A549 (cell line): ENCODE measurements around the gene HPRT1. TPM values are rescaled to one million over a fixed set of nuclear protein-coding genes. Genes with fewer than 3 reads are reported as not detected.

Source experiments
- ATAC-seq, 2 experiments: fragments of 200-7000 bp in 1 of 2; fragments of >200 bp in 1 of 2; cut with Nextera tagmentation in 1 of 2; cut with Tn5 transposase in 1 of 2; 3 replicates each; pipeline versions ENCODE4 v1.8.0 to v1.9.1; 2018 to 2020; ENCODE audit warnings: mild to moderate bottlenecking in 1 of 2, moderate library complexity in 1 of 2
- CTCF ChIA-PET: fragments of 300-600 bp; sonication (Branson Sonifier 250); formaldehyde crosslinking; extraction: SDS; loops from one replicate; lab custom pipeline; 2021; ENCODE audit warnings: antibody characterized with exemption, inconsistent platforms; lab: Yijun Ruan, JAX
- POLR2A ChIA-PET: fragments of 350-600 bp; formaldehyde crosslinking; extraction: SDS; loops from one replicate; lab custom pipeline; 2021; ENCODE audit warnings: antibody characterized with exemption, inconsistent platforms; lab: Yijun Ruan, JAX
- DNase-seq, 2 experiments: peaks; one replicate each; pipeline versions ENCODE4 v3.0.0 to v3.0.0-alpha.2; 2011 to 2016; ENCODE audit warnings: low read depth in 1 of 2, low spot score in 1 of 2
- FAIRE-seq: peaks from 2 replicates; lab custom pipeline; 2011; peaks lifted over from hg19 to GRCh38; lab: Jason Lieb, UNC
- H3K27ac ChIP-seq, 2 experiments: fragments of >200 bp; sonication (Bioruptor Twin); formaldehyde crosslinking; 3 replicates each; pipeline ENCODE4 v1.5.1; 2016 to 2017
- H3K4me1 ChIP-seq: fragments of >200 bp; sonication (Bioruptor Twin); formaldehyde crosslinking; 3 replicates; pipeline ENCODE4 v1.6.1; 2016
- H3K4me2 ChIP-seq: fragments of >200 bp; sonication (Bioruptor Twin); formaldehyde crosslinking; 3 replicates; pipeline ENCODE4 v1.6.1; 2016
- H3K4me3 ChIP-seq: fragments of >200 bp; sonication (Bioruptor Twin); formaldehyde crosslinking; 3 replicates; pipeline ENCODE4 v1.5.1; 2016
- H3K9me3 ChIP-seq: fragments of >200 bp; sonication (Bioruptor Twin); formaldehyde crosslinking; 3 replicates; pipeline ENCODE4 v1.6.1; 2016
- BHLHE40 ChIP-seq: IDR thresholded peaks from 2 replicates; pipeline ENCODE4 v1.6.1; 2012; ENCODE audit warnings: low read depth, low read length, inconsistent platforms
- CHD2 ChIP-seq: fragments of 150-350 bp; IDR thresholded peaks from 2 replicates; pipeline ENCODE4 v1.6.1; 2014; ENCODE audit warnings: low read length; ENCODE audit not compliant: partially characterized antibody
- CTCF ChIP-seq: fragments of >200 bp; sonication (Bioruptor Twin); formaldehyde crosslinking; IDR thresholded peaks from 3 replicates; pipeline ENCODE4 v1.5.1; 2016
- ESRRA ChIP-seq: fragments of 150-350 bp; IDR thresholded peaks from 2 replicates; pipeline ENCODE4 v1.6.1; 2014; ENCODE audit warnings: mild to moderate bottlenecking, low read length, borderline replicate concordance
- FOSL2 ChIP-seq, 2 experiments: fragments of 450-650 bp in 1 of 2; fragments of >200 bp in 1 of 2; sonication (Bioruptor Twin) in 1 of 2; formaldehyde crosslinking; IDR thresholded peaks; 2 replicates each; pipeline versions ENCODE4 v1.5.0 to v1.6.1; 2016 to 2020; ENCODE audit warnings: mild to moderate bottlenecking in 1 of 2, moderate library complexity in 1 of 2
- GATA3 ChIP-seq: IDR thresholded peaks from 2 replicates; pipeline ENCODE4 v1.6.1; 2012; ENCODE audit warnings: borderline replicate concordance
- HDAC2 ChIP-seq: fragments of 200-600 bp; sonication (generic); IDR thresholded peaks from 2 replicates; pipeline ENCODE4 v1.6.1; 2016
- HOXA7 ChIP-seq: fragments of 250-450 bp; sonication (Bioruptor Pico); IDR thresholded peaks from 2 replicates; pipeline ENCODE4 v1.5.0; 2020; ENCODE audit warnings: mild to moderate bottlenecking, moderate library complexity
- MAFK ChIP-seq: fragments of 450-650 bp; IDR thresholded peaks from 2 replicates; pipeline ENCODE4 v1.6.1; 2014; ENCODE audit not compliant: partially characterized antibody
- MYC ChIP-seq: IDR thresholded peaks from 2 replicates; pipeline ENCODE4 v1.6.1; 2012; ENCODE audit warnings: mild to moderate bottlenecking, inconsistent platforms, low read length, improper control_type of control experiment, borderline replicate concordance
- PHF8 ChIP-seq: fragments of 200-600 bp; sonication (generic); IDR thresholded peaks from 2 replicates; pipeline ENCODE4 v1.6.1; 2016; ENCODE audit warnings: low read depth, mild to moderate bottlenecking, antibody characterized with exemption, moderate library complexity, borderline replicate concordance
- RAD21 ChIP-seq, 2 experiments: fragments of >200 bp in 1 of 2; sonication (Bioruptor Twin) in 1 of 2; formaldehyde crosslinking in 1 of 2; IDR thresholded peaks in 1 of 2; conservative IDR thresholded peaks in 1 of 2; 2 replicates in 1 of 2; 3 replicates in 1 of 2; pipeline ENCODE4 v1.6.1; 2012 to 2018; ENCODE audit warnings: inconsistent platforms in 1 of 2
- RARB ChIP-seq: fragments of 250-450 bp; sonication (Bioruptor Pico); IDR thresholded peaks from 2 replicates; pipeline ENCODE4 v1.8.0; 2021; ENCODE audit warnings: mild to moderate bottlenecking, moderate library complexity
- RCOR1 ChIP-seq: fragments of 150-350 bp; IDR thresholded peaks from 2 replicates; pipeline ENCODE4 v1.6.1; 2014; ENCODE audit warnings: antibody characterized with exemption, low read length, low read depth
- SMC3 ChIP-seq: fragments of >200 bp; sonication (Bioruptor Twin); formaldehyde crosslinking; IDR thresholded peaks from 3 replicates; pipeline ENCODE4 v1.6.1; 2018; ENCODE audit warnings: inconsistent platforms
- SREBF2 ChIP-seq: fragments of 450-650 bp; IDR thresholded peaks from 2 replicates; pipeline ENCODE4 v1.6.1; 2014; ENCODE audit warnings: mild to moderate bottlenecking, moderate library complexity
- ZSCAN20 ChIP-seq: fragments of 250-450 bp; sonication (Bioruptor Pico); IDR thresholded peaks from 2 replicates; pipeline ENCODE4 v1.8.0; 2022; ENCODE audit warnings: mild to moderate bottlenecking, moderate library complexity
- WGBS: methylation state at CpG from one replicate; pipeline ENCODE4 v1.1.6; 2017; ENCODE audit errors: missing lambda C conversion rate; 5-methylcytosine and 5-hydroxymethylcytosine counted together
- polyA plus RNA-seq, 4 experiments: library from polyadenylated mRNA; depleted of rRNA in 3 of 4; stranded (reverse); fragments of >200 nt; fragmentation: RNase III in 1 of 4; extraction: RNeasy Plus Mini Kit Qiagen cat#74134 plus additional on column Dnase treatment in 1 of 4; gene quantifications; 2 replicates in 3 of 4; 3 replicates in 1 of 4; pipeline ENCODE4 v1.2.3, GENCODE V29; 2011 to 2017
- TF ChIP-seq, protein P1 (sequence below): IDR thresholded peaks from 2 replicates; pipeline ENCODE4 v1.6.1; 2012; ENCODE audit warnings: low read depth, borderline replicate concordance
- TF ChIP-seq, protein P2 (sequence below): fragments of 450-650 bp; IDR thresholded peaks from 2 replicates; pipeline ENCODE4 v1.6.1; 2014; ENCODE audit warnings: antibody characterized with exemption
- TF ChIP-seq, protein P3 (sequence below): fragments of >200 bp; sonication (Bioruptor Twin); formaldehyde crosslinking; IDR thresholded peaks from 2 replicates; pipeline ENCODE4 v1.6.1; 2016
- TF ChIP-seq, protein P4 (sequence below): fragments of 150-350 bp; IDR thresholded peaks from 2 replicates; pipeline ENCODE4 v1.6.1; 2014; ENCODE audit warnings: low read depth, mild to moderate bottlenecking, low read length

Gene HPRT1
- polyA plus RNA-seq, 2 of the 4 experiments (the other 2 are of a cell fraction), result 96.6 to 97.4 TPM

DNA sequence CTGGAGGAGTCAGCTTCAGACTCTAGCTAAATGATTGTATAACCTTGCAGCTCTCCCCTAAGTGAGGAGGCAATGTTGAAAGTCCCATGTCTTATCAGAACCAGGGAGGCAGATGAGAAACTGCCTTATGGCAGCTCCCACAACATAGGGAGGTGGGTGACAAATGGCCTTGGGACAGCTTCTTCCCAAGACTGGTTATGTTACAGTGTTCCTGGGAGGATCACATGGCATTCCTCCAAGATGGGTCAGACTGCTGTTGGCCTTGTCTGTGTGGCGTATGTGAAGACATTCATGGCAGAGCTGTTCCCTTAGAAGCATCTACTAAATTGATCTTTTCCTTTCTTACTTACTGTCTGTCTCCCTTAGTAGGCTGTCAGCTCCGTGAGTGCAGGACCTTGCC, 42.0 kb downstream of the HPRT1 start (continued):
- TF ChIP-seq HOXA7 (CRISPR knock-in tag) (no peak), RARB (CRISPR knock-in tag) (no peak), ESRRA (no peak), PHF8 (no peak), ZSCAN20 (CRISPR knock-in tag) (no peak), RCOR1 (no peak)
- TF ChIP-seq, protein P1, sequence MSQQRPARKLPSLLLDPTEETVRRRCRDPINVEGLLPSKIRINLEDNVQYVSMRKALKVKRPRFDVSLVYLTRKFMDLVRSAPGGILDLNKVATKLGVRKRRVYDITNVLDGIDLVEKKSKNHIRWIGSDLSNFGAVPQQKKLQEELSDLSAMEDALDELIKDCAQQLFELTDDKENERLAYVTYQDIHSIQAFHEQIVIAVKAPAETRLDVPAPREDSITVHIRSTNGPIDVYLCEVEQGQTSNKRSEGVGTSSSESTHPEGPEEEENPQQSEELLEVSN, result no peak

DNA sequence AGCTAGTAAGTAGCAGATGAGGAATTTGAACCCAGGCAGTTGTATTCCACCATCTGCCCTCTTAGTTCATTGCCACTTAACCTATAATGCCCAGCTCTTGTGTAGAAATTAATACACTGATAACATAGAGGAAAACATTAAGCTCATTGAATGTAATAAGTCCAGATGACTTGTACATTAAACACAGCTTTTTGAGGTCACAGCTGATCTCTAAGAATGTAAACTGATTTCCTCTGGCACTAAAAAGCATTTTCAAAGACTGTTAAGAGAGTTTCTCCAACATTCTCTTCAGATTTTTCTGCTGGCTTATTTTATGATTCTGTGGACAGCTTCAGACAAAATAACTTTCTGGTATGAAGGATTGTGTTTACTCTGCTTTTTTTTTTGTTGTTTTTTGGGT, 42.7 kb downstream of the HPRT1 start:
- Histone ChIP-seq H3K27ac (no peak overlapping the region), H3K4me2 (no peak overlapping the region), H3K9me3 (no peaks in the 10 kb centered on the region), H3K4me1 (0 out of 3 replicates have a peak, but pooled peaks cover 3% of the 10 kb centered on the region)
- ATAC-seq (no peak), DNase-seq (no peak), FAIRE-seq (peak; percentile 36)
- CTCF ChIA-PET, result interaction anchor here (1.0 to 2.6 kb wide), 5 partner anchors 9 to 280 kb away, joined by 3 to 11 read pairs (median 5); no protein-coding TSS in a partner anchor
- no peak for TF ChIP-seq CHD2
- TF ChIP-seq HDAC2, result no peak
- TF ChIP-seq BHLHE40, result no peak
- TF ChIP-seq, all 56 proteins: peak for 0
- no peak overlapping the region for H3K4me3 ChIP-seq
- POLR2A ChIA-PET, result no interaction called here

DNA sequence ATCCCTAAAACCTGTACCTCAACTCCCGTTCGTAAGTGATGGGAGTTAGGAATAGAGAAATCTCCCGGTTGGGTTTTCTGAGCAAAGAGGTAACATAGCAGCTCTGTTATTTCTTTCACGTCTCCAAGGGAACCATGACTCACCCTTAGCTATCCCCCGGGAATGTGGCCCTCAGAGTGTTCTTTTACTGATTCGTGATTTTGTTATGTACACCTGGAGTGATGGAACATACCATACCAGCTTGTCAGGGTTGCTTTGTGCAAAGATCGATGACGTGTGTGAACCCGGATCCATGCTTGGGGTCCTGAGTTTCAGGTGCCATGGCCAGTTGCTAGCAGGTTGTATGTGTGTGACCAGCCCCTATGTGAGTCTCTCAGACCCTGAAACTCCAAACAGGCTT, 52.6 kb downstream of the HPRT1 start:
- peak overlapping the region; percentile 48 for H3K4me2 ChIP-seq
- H3K4me1 ChIP-seq, result peaks cover 12% of the 10 kb centered on the region; the same call in 2 of the 3 replicates
- FAIRE-seq (peak; percentile 86), ATAC-seq (peak; percentile 73 to 90; a peak in 5 of 6 replicates), DNase-seq (peak; percentile 48 to 59)
- H3K9me3 ChIP-seq, result no peaks in the 10 kb centered on the region
- ChIA-PET CTCF (interaction anchor here (1.4 to 2.3 kb wide), 4 partner anchors 9 to 270 kb away, joined by 3 to 7 read pairs (median 6); no protein-coding TSS in a partner anchor), POLR2A (no interaction called here)
- no peak for TF ChIP-seq MAFK
- TF ChIP-seq, protein P2, sequence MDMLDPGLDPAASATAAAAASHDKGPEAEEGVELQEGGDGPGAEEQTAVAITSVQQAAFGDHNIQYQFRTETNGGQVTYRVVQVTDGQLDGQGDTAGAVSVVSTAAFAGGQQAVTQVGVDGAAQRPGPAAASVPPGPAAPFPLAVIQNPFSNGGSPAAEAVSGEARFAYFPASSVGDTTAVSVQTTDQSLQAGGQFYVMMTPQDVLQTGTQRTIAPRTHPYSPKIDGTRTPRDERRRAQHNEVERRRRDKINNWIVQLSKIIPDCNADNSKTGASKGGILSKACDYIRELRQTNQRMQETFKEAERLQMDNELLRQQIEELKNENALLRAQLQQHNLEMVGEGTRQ, result no peak
- no peak for TF ChIP-seq MYC
- no peak for TF ChIP-seq SREBF2
- no peak for TF ChIP-seq FOSL2 (IDR thresholded peaks at IDR 0.05)
- peak; percentile 68 for TF ChIP-seq FOSL2 (CRISPR knock-in tag; IDR thresholded peaks at IDR 0.05)
- peak overlapping the region; percentile 68 to 77; a peak in 4 of 6 replicates for H3K27ac ChIP-seq
- 32% methylated on average over 9 of the region's 9 CpGs for WGBS
- H3K4me3 ChIP-seq, result no peak overlapping the region

GRCh38 chrX:134513091-134513490, 53.1 kb downstream of the HPRT1 start:
- 87% methylated on average over 3 of the region's 3 CpGs for WGBS
- ATAC-seq (no peak), DNase-seq (no peak), FAIRE-seq (peak; percentile 78)
- Histone ChIP-seq H3K4me3 (no peak overlapping the region), H3K4me2 (peak overlapping the region; percentile 48), H3K9me3 (no peaks in the 10 kb centered on the region), H3K4me1 (peaks cover 12% of the 10 kb centered on the region; the same call in 2 of the 3 replicates), H3K27ac (peak overlapping the region; percentile 68 to 77; a peak in 4 of 6 replicates)
- POLR2A ChIA-PET, result no interaction called here
- CTCF ChIA-PET, result interaction anchor here (0.9 to 2.3 kb wide), 5 partner anchors 9 to 270 kb away, joined by 3 to 7 read pairs (median 6); no protein-coding TSS in a partner anchor
- no peak for TF ChIP-seq GATA3
- TF ChIP-seq ZSCAN20 (CRISPR knock-in tag), result no peak
- TF ChIP-seq PHF8, result no peak

- POLR2A ChIA-PET, result interaction anchor here (0.8 to 1.4 kb wide), 4 partner anchors 17 to 232 kb away, joined by 3 to 7 read pairs (median 4); no protein-coding TSS in a partner anchor
- FAIRE-seq, result peak; percentile 78
These were observed 61.0 kb downstream of the HPRT1 start for GRCh38 chrX:134520860-134521390.

More at GRCh38 chrX:134520860-134521390, 61.0 kb downstream of the HPRT1 start:
- no peaks in the 10 kb centered on the region for H3K9me3 ChIP-seq
- H3K4me2 ChIP-seq, result no peak overlapping the region
- peaks cover 12% of the 10 kb centered on the region for H3K4me1 ChIP-seq
- TF ChIP-seq ZSCAN20 (CRISPR knock-in tag), result no peak
- TF ChIP-seq, protein P3, sequence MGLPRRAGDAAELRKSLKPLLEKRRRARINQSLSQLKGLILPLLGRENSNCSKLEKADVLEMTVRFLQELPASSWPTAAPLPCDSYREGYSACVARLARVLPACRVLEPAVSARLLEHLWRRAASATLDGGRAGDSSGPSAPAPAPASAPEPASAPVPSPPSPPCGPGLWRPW, result no peak
- peak; percentile 84 to 90 for TF ChIP-seq RAD21 (conservative IDR thresholded peaks at IDR 0.05 in 1 of 2, IDR thresholded peaks at IDR 0.05 in 1 of 2)
- TF ChIP-seq CTCF, result peak; percentile 69
- TF ChIP-seq, protein P4, sequence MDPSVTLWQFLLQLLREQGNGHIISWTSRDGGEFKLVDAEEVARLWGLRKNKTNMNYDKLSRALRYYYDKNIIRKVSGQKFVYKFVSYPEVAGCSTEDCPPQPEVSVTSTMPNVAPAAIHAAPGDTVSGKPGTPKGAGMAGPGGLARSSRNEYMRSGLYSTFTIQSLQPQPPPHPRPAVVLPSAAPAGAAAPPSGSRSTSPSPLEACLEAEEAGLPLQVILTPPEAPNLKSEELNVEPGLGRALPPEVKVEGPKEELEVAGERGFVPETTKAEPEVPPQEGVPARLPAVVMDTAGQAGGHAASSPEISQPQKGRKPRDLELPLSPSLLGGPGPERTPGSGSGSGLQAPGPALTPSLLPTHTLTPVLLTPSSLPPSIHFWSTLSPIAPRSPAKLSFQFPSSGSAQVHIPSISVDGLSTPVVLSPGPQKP, result no peak
- peak; percentile 87 for TF ChIP-seq SMC3
- 63% methylated on average over 3 of the region's 3 CpGs for WGBS
- DNase-seq, result peak; percentile 50 to 82
- CTCF ChIA-PET, result interaction anchor here (0.6 to 6.0 kb wide), 46 partner anchors 8 to 1768 kb away, joined by 3 to 77 read pairs (median 4); no protein-coding TSS in a partner anchor
- H3K27ac ChIP-seq, result peak overlapping the region; percentile 72 to 83
- ATAC-seq, result peak; percentile 95 to 99
- H3K4me3 ChIP-seq, result no peak overlapping the region
